Neutrophil (primary cell): ENCODE measurements around the gene DOCK9.

Source experiments
- H3K27ac ChIP-seq: fragments of 200-600 bp; sonication (generic); 2 replicates; pipeline ENCODE4 v1.5.1; 2016; ENCODE audit warnings: mild to moderate bottlenecking, moderate library complexity
- H3K27me3 ChIP-seq: fragments of 200-600 bp; sonication (generic); 2 replicates; pipeline ENCODE4 v1.6.0; 2016; ENCODE audit warnings: mild to moderate bottlenecking
- H3K36me3 ChIP-seq: fragments of 200-600 bp; sonication (generic); 2 replicates; pipeline ENCODE4 v1.5.1; 2017
- H3K4me1 ChIP-seq, 2 experiments: fragments of 200-600 bp in 1 of 2; sonication (generic) in 1 of 2; 1 replicate in 1 of 2; 2 replicates in 1 of 2; pipeline versions ENCODE4 v1.5.1 to v1.6.1; 2013 to 2016; ENCODE audit warnings: low read depth in 1 of 2, low read length in 1 of 2, mild to moderate bottlenecking in 1 of 2, moderate library complexity in 1 of 2; ENCODE audit not compliant: control insufficient read depth in 1 of 2, insufficient read depth in 1 of 2
- H3K4me3 ChIP-seq, 2 experiments: fragments of 200-600 bp in 1 of 2; sonication (generic) in 1 of 2; 1 replicate in 1 of 2; 2 replicates in 1 of 2; pipeline ENCODE4 v1.5.1; 2013 to 2016; ENCODE audit warnings: low read depth in 1 of 2, low read length in 1 of 2, mild to moderate bottlenecking in 1 of 2, moderate library complexity in 1 of 2
- H3K9me3 ChIP-seq: fragments of 200-600 bp; sonication (generic); 2 replicates; pipeline ENCODE4 v1.5.1; 2016
- CTCF ChIP-seq: fragments of 200-600 bp; sonication (generic); IDR thresholded peaks from 2 replicates; pipeline ENCODE4 v1.5.1; 2016; ENCODE audit warnings: antibody characterized with exemption

The DOCK9 gene

GRCh38 chr13:98947925-98948324 lies 29.9 kb downstream of the DOCK9 start:
- Histone ChIP-seq H3K36me3 (no peaks in the 10 kb centered on the region), H3K27me3 (peaks cover 42% of the 10 kb centered on the region), H3K4me3 (no peak overlapping the region), H3K9me3 (no peaks in the 10 kb centered on the region), H3K27ac (no peak overlapping the region), H3K4me1 (no peaks in the 10 kb centered on the region)
- TF ChIP-seq CTCF: no peak

GRCh38 chr13:98945863-98946605 lies 31.8 kb downstream of the DOCK9 start:
- Histone ChIP-seq H3K27ac (no peak overlapping the region), H3K4me1 (no peaks in the 10 kb centered on the region), H3K27me3 (peaks cover 42% of the 10 kb centered on the region), H3K9me3 (no peaks in the 10 kb centered on the region), H3K36me3 (no peaks in the 10 kb centered on the region), H3K4me3 (no peak overlapping the region)
- TF ChIP-seq CTCF: no peak

DNA sequence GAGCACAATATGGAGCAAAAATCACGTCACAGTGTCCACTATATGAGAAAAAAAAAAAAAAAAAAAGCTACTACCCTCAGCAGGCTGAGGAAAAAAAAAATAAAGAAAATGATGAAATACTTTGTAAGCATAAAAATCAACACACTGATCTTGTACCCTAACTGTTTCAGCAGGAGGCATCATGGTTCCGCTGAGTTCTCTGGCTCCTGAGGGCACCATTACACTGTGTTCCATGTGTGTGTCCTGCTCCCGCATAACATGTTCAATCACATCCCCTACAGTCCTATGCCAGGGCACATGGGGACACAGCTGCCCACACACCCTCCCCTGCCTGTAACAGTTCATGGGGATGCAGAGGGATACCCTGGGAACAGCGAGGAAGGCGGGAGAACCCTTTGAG lies 33.5 kb downstream of the DOCK9 start:
- Histone ChIP-seq H3K9me3 (no peaks in the 10 kb centered on the region), H3K27ac (no peak overlapping the region), H3K27me3 (peaks cover 42% of the 10 kb centered on the region), H3K36me3 (no peaks in the 10 kb centered on the region), H3K4me1 (no peaks in the 10 kb centered on the region), H3K4me3 (no peak overlapping the region)
- no peak for TF ChIP-seq CTCF

GRCh38 chr13:98942997-98943396 lies 34.9 kb downstream of the DOCK9 start:
- Histone ChIP-seq H3K27me3 (peaks cover 30% of the 10 kb centered on the region), H3K4me1 (no peaks in the 10 kb centered on the region), H3K4me3 (no peak overlapping the region), H3K27ac (no peak overlapping the region), H3K9me3 (no peaks in the 10 kb centered on the region), H3K36me3 (no peaks in the 10 kb centered on the region)
- no peak for TF ChIP-seq CTCF

- Histone ChIP-seq H3K27ac (no peak overlapping the region), H3K4me3 (no peak overlapping the region), H3K36me3 (no peaks in the 10 kb centered on the region), H3K27me3 (peaks cover 25% of the 10 kb centered on the region), H3K9me3 (no peaks in the 10 kb centered on the region), H3K4me1 (no peaks in the 10 kb centered on the region)
- TF ChIP-seq CTCF: no peak
These were observed 35.4 kb downstream of the DOCK9 start for GRCh38 chr13:98942485-98942884.
